Glomerular endothelial cell (primary cell): ENCODE measurements around the gene ERP29. TPM values are rescaled to one million over a fixed set of nuclear protein-coding genes. Genes with fewer than 3 reads are reported as not detected.
"Not testable (repeated sequence)": the region's sequence is repeated elsewhere in the genome, so short reads cannot be mapped to it uniquely, and the experiment has no call there.

Experiments
- DNase-seq: peaks from one replicate; pipeline ENCODE4 v3.0.0-alpha.2; 2011; ENCODE audit warnings: low read depth, low spot score; ENCODE audit errors: extremely low read depth
- total RNA-seq: library from RNA; depleted of rRNA; stranded (reverse); fragments of >200 nt; gene quantifications from 2 replicates; pipeline ENCODE4 v1.2.3, GENCODE V29; 2015

Gene ERP29
- total RNA-seq, 1 donor from 2014 or later, result 57.6 TPM

DNA sequence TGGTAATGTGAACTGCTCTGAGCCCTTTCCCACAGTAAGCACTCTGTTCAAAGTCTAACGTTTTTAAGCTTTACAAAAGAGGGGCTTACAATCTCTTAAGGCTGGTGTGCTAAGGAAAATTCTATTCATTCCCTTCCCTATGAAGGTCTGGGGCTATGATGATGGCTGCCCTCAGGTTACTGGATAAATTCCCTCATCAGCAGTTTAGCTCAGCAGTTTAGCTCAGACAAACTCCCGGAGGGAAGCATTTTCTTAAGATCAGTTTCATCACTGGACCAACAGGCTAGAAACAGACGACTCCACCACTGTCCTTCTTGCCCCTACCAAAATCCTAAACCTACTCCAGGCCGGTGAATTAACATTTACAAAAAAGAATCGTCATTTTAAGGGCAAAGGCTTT lies 19.1 kb downstream of the ERP29 start:
- no peak for DNase-seq

DNA sequence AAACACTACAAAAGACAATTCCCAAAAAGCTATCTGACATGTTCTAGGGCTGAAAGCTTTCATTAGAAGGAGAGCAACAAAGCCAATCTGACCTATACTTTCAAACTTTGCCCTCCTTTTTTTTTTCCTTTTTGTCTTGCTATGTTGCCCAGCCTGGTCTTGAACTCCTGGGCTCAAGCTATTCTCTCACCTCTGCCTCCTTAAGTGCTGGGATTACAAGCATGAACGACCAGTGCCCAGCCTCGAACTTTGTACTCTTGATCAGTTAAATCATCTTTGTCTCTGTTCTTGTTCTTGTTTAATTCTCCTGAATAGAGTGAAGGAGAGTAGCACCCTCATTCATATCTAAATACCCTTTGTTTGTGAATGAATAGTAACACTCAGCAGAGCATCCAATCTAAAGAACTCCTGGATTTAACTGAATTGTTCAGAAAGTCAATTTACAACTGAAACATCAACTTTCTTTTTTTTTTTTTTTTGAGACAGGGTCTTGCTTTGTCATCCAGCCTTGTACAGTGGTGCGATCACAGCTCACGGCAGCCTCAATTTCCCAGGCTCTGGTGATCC lies 22.1 kb downstream of the ERP29 start:
- no peak for DNase-seq

DNA sequence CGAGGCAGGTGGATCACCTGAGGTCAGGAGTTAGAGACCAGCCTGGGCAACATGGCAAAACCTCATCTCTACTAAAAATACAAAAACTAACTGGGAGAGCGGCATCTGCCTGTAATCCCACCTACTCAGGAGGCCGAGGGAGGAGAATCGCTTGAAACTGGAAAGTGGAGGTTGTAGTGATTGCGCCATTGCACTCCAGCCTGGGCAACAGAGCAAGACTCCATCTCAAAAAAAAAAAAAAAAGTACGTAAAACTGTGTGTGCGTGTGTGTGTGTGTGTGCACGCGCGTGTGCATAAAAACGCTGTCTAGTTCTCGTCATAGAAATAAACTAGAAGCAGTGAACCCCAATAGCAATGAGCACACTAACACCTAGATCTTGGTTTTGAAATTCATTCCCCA lies 23.4 kb downstream of the ERP29 start:
- DNase-seq, result not testable (repeated sequence)

DNA sequence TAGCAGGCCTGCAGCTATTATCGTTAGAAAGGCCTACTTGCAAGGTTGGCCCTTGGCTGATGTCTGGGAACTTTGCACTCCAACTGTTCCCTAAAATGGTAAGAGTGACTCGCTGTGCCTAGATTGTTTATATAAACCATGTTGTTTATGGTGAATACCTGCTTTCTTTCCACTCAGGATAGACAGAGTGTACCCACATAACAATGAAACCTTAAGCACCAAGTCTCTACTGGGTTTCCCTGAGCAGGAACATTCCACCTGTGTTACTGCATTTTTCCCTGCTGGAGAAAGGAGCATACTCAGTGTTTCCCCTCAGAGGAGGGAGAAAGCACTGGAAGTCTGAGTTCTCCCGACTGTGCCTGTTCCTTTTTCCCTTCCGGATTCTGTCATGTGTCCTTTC lies 32.8 kb downstream of the ERP29 start:
- no peak for DNase-seq

DNA sequence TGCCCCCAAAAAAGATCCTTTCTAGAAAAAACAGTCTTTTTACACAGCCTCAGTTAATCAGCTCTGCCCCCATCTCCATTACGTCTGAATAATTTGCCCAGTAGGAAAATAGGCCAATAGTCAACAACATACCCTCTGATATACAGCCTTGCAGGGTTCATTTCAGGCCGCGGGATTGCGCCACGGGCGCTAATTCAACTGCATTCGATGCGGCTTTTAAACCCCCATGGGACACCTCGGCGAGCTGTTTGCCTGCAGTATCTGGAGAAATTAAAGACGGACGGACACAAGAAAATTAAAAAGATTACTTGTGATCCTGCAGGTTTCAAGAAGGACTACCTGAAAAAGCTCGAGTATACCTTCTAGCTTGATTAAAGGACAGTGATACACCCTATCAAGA lies 36.1 kb downstream of the ERP29 start:
- no peak for DNase-seq

DNA sequence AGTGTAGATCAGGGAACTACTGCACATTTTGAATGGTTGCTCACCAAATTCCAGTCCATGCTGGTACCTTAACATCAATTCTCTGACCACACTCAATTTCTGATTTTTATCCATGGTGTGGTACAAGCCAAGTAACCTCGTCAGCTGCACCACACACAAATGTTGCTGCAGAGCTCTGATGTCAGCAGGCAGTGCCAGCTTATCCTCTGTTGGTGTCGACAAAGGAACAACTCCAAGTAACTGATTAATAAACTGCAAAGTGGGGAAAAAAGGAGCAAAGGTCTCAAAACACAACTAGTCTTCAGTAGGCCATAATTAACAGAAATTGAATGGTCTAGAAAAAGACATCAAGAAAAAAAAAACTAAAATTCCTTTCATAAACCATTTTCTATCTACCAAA lies 47.9 kb downstream of the ERP29 start:
- DNase-seq, result no peak

DNA sequence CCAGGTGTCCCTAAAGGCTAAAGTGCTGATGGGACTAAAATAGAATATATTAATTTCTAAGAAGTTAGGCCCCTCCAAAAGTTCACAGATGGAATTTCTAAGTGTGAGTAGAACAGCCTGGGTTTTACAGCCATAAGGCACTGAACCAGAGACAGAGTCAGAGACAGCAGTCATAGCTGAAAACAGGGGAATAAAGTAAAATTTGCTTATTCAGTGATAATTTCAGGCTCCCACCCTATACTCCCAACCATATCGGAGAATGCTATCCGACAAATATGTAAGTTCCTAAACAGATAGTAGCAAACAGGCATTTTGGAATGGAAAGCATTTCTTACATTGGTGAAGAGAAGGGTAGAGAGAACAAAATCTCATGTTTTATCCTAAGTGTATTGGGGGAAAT lies 50.0 kb downstream of the ERP29 start:
- no peak for DNase-seq

DNA sequence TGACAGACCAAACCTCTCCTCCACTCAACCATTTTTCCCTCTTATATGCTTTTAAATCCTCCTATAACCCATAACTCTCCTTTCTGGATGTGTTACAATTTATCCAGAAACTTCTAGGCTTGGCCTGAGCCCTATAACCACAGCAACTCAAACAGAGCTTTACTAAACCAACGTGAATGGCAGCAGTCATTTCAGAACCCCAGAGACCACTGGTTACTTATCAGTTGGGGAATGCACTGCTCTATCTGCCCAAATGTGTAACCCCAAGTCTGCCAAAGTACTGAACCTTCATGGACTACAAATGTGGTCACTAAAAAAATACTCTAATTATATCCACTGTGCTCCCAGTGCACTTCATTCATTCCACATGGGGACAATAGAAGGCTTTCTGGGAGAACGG lies 53.3 kb downstream of the ERP29 start:
- no peak for DNase-seq

Other genes starting within 250 kb of the ERP29 start
- 40.3 and 69.5 TPM in 2 replicates for gene ALDH2, start 246.5 kb upstream of the ERP29 start, total RNA-seq
- gene MAPKAPK5, start 171.2 kb upstream of the ERP29 start, total RNA-seq, result 32.7 and 40.4 TPM in 2 replicates
- 3.3 and 3.6 TPM in 2 replicates for gene TMEM116, start 261 bp upstream of the ERP29 start, total RNA-seq
- gene NAA25, start 95.4 kb downstream of the ERP29 start, total RNA-seq, result 11.9 and 18.5 TPM in 2 replicates
- gene TRAFD1, start 112.1 kb downstream of the ERP29 start, total RNA-seq, result 29.5 and 33.4 TPM in 2 replicates